ENCODE measurements around the gene ELP2. TPM values are rescaled to one million over a fixed set of nuclear protein-coding genes. Genes with fewer than 3 reads are reported as not detected.

Gene ELP2
- total RNA-seq, 3 donors from 2014 or later (not counting 1 experiment from before 2014, with no cell fraction given): 119 to 135 (median 129) TPM

DNA sequence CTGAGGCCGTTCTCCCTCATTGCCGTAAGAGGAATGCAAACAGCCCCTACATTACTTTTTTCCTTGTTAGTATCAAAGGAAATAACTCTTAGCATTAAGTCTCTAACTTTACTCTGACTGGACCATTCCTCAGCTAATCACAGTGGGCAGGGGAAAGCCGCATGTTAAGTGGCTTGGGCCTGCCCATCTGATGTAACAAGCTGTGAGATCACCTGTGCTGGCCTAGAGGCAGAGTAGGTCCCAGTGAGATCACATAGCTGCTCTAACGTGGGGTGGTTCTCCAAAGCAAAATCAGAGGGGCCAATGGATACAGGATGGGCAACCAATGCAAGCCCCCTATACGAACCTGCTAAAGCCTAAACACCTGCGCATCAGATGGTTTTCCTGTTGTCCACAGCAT lies 51.7 kb downstream of the ELP2 start:
- DNase-seq (no peak), ATAC-seq (no peak)
- Histone ChIP-seq H3K4me1 (ENCODE audit: control insufficient read depth, insufficient read depth, low read length) (peaks cover 2% of the 10 kb centered on the region), H3K36me3 (ENCODE audit: control insufficient read depth, insufficient read depth, low read length) (peaks cover 13% of the 10 kb centered on the region), H3K27ac (ENCODE audit: low read length) (no peak overlapping the region), H3K9me3 (ENCODE audit: control insufficient read depth, insufficient read depth, low read length) (no peaks in the 10 kb centered on the region), H3K4me3 (ENCODE audit: low read length) (no peak overlapping the region), H3K27me3 (ENCODE audit: control insufficient read depth, insufficient read depth, low read length) (no peaks in the 10 kb centered on the region)
- TF ChIP-seq, protein P1, sequence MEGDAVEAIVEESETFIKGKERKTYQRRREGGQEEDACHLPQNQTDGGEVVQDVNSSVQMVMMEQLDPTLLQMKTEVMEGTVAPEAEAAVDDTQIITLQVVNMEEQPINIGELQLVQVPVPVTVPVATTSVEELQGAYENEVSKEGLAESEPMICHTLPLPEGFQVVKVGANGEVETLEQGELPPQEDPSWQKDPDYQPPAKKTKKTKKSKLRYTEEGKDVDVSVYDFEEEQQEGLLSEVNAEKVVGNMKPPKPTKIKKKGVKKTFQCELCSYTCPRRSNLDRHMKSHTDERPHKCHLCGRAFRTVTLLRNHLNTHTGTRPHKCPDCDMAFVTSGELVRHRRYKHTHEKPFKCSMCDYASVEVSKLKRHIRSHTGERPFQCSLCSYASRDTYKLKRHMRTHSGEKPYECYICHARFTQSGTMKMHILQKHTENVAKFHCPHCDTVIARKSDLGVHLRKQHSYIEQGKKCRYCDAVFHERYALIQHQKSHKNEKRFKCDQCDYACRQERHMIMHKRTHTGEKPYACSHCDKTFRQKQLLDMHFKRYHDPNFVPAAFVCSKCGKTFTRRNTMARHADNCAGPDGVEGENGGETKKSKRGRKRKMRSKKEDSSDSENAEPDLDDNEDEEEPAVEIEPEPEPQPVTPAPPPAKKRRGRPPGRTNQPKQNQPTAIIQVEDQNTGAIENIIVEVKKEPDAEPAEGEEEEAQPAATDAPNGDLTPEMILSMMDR (IDR thresholded peaks at IDR 0.05): no peak
- Mint-ChIP-seq H3K4me3 (no peak overlapping the region), H3K36me3 (peaks cover 5% of the 10 kb centered on the region), H3K9me3 (no peaks in the 10 kb centered on the region), H3K27me3 (ENCODE audit: low read depth in 2 of 2) (peaks cover 0 to 2% of the 10 kb centered on the region in 2 donors), H3K27ac (no peak overlapping the region), H3K4me1 (peaks cover 0 to 8% of the 10 kb centered on the region in 2 donors)
- 90% methylated on average over 6 of the region's 6 CpGs for WGBS (ENCODE audit: insufficient coverage)
- intact Hi-C loops (cut with micrococcal nuclease): no loop called here

DNA sequence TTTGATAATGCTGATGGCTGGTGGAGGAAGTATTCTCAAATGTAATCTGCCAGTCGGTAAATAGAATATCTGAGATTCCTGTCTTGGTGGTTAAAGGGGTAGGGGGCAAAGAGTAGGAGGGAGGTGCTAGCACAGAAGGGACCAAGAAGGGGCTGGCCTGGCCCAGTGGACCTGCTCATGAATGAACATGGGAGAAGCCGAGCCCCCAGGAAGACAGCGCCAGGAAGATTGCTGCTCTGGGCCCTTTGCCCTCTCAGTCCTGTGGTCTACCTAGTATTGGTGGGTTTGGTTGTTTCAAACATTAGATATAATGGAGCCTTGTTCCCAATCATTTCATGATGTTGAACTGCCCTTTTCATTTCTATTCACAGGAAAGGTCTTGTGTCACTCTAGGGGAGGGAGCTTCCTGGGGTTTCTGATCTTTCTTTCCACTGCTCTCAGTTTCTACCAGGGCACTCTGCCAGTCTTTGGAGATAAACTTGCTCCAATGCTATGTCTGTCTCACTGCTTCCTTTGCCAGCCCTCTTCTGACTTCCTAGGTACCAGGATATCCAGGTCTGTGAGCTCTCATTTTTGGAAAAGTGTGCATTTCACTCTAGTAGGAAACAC lies 52.3 kb downstream of the ELP2 start:
- Histone ChIP-seq H3K27ac (ENCODE audit: low read length) (no peak overlapping the region), H3K36me3 (ENCODE audit: control insufficient read depth, insufficient read depth, low read length) (peaks cover 8% of the 10 kb centered on the region), H3K4me3 (ENCODE audit: low read length) (no peak overlapping the region), H3K27me3 (ENCODE audit: control insufficient read depth, insufficient read depth, low read length) (no peaks in the 10 kb centered on the region), H3K9me3 (ENCODE audit: control insufficient read depth, insufficient read depth, low read length) (no peaks in the 10 kb centered on the region), H3K4me1 (ENCODE audit: control insufficient read depth, insufficient read depth, low read length) (peaks cover 8% of the 10 kb centered on the region)
- intact Hi-C loops (cut with micrococcal nuclease): no loop called here
- no peak overlapping the region for H3K27ac Mint-ChIP-seq
- H3K9me3 Mint-ChIP-seq: no peaks in the 10 kb centered on the region
- ATAC-seq (no peak), DNase-seq (no peak)
- peaks cover 0 to 10% of the 10 kb centered on the region in 2 donors for H3K4me1 Mint-ChIP-seq
- WGBS (ENCODE audit: insufficient coverage): 97% methylated on average over 3 of the region's 3 CpGs
- H3K4me3 Mint-ChIP-seq: no peak overlapping the region
- TF ChIP-seq, protein P1 (IDR thresholded peaks at IDR 0.05): no peak
- peaks cover 3% of the 10 kb centered on the region for H3K36me3 Mint-ChIP-seq
- peaks cover 0 to 4% of the 10 kb centered on the region in 2 donors for H3K27me3 Mint-ChIP-seq (ENCODE audit: low read depth in 2 of 2)

DNA sequence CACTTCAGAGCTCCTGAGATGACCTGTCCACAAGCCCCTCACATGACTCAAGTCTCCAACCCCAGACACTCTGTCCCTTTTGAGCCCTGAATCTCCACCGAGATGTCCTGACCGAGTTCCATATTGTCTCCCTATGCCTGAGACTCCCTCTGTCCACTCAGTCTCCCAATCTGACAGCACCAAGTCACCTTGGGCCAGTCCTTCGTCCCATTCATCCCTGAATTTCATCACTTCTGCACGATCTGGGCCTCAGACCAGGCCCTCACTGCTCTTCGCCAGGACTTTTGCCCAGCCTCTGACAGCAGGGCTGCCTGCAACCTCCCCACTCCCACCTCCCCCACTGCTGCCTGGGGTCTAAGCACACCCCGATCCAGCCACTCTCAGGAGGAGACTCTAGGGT lies 53.3 kb downstream of the ELP2 start:
- no peak overlapping the region for H3K27ac ChIP-seq (ENCODE audit: low read length)
- H3K9me3 Mint-ChIP-seq: no peaks in the 10 kb centered on the region
- peaks cover 1 to 7% of the 10 kb centered on the region in 2 donors for H3K27me3 Mint-ChIP-seq (ENCODE audit: low read depth in 2 of 2)
- no peak for DNase-seq
- H3K36me3 Mint-ChIP-seq: no peaks in the 10 kb centered on the region
- intact Hi-C loops (cut with micrococcal nuclease): no loop called here
- H3K4me3 ChIP-seq (ENCODE audit: low read length): no peak overlapping the region
- H3K4me1 ChIP-seq (ENCODE audit: control insufficient read depth, insufficient read depth, low read length): peaks cover 15% of the 10 kb centered on the region
- no peak overlapping the region for H3K4me3 Mint-ChIP-seq
- H3K9me3 ChIP-seq (ENCODE audit: control insufficient read depth, insufficient read depth, low read length): no peaks in the 10 kb centered on the region
- ATAC-seq: no peak
- TF ChIP-seq, protein P1 (IDR thresholded peaks at IDR 0.05): no peak
- no peak overlapping the region for H3K27ac Mint-ChIP-seq
- H3K36me3 ChIP-seq (ENCODE audit: control insufficient read depth, insufficient read depth, low read length): no peaks in the 10 kb centered on the region
- WGBS (ENCODE audit: insufficient coverage): 89% methylated on average over 6 of the region's 6 CpGs
- peaks cover 3 to 14% of the 10 kb centered on the region in 2 donors for H3K4me1 Mint-ChIP-seq
- peaks cover 4% of the 10 kb centered on the region for H3K27me3 ChIP-seq (ENCODE audit: control insufficient read depth, insufficient read depth, low read length)

DNA sequence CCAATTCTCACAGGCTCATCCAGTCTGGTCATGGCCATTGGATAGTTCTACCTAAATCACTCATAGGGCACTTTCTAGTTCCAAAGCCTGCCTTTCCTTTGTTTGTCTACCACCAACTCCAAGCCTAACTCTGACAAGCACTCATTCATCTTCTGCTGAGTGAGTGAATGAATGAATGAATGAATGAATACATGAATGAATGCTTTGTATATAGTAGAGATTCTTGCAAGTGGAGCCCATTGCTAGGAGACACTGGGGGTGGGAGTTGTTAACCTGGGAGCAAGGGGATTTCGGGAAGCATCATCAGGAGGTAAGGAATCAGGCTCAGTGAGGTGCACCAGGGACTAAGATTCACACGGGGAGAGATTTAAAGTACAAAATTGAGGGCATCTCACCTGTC lies 54.3 kb downstream of the ELP2 start:
- Histone ChIP-seq H3K4me3 (ENCODE audit: low read length) (no peak overlapping the region), H3K27me3 (ENCODE audit: control insufficient read depth, insufficient read depth, low read length) (peaks cover 6% of the 10 kb centered on the region), H3K4me1 (ENCODE audit: control insufficient read depth, insufficient read depth, low read length) (peaks cover 16% of the 10 kb centered on the region), H3K9me3 (ENCODE audit: control insufficient read depth, insufficient read depth, low read length) (no peaks in the 10 kb centered on the region), H3K27ac (ENCODE audit: low read length) (no peak overlapping the region), H3K36me3 (ENCODE audit: control insufficient read depth, insufficient read depth, low read length) (no peaks in the 10 kb centered on the region)
- TF ChIP-seq, protein P1 (IDR thresholded peaks at IDR 0.05): no peak
- ATAC-seq: no peak
- H3K36me3 Mint-ChIP-seq: no peaks in the 10 kb centered on the region
- no peak overlapping the region for H3K4me3 Mint-ChIP-seq
- WGBS (ENCODE audit: insufficient coverage): 94% methylated on average over 2 of the region's 2 CpGs
- peaks cover 7 to 18% of the 10 kb centered on the region in 2 donors for H3K4me1 Mint-ChIP-seq
- intact Hi-C loops (cut with micrococcal nuclease): loop anchor here (2.0 kb wide), 1 partner anchor 55 kb away; the partner anchor contains the start of genes ELP2 and SLC39A6
- DNase-seq: no peak
- no peak overlapping the region for H3K27ac Mint-ChIP-seq
- no peaks in the 10 kb centered on the region for H3K9me3 Mint-ChIP-seq
- H3K27me3 Mint-ChIP-seq (ENCODE audit: low read depth in 2 of 2): peaks cover 11 to 14% of the 10 kb centered on the region in 2 donors

All from natural killer cell (primary cell).